GM20000 (cell line): Measurements from ENCODE around the gene DPYSL3.
"Not testable (repeated sequence)": the region's sequence is repeated elsewhere in the genome, so short reads cannot be mapped to it uniquely, and the experiment has no call there.

Experiments used
- DNase-seq: peaks from one replicate; pipeline ENCODE4 v3.0.0; 2012; ENCODE audit warnings: low spot score
- CTCF ChIP-seq: IDR thresholded peaks from 2 replicates; pipeline ENCODE4 v1.5.1; 2012; ENCODE audit warnings: mild to moderate bottlenecking, control low read depth; ENCODE audit errors: extremely low read depth, missing control alignments

Gene DPYSL3

GRCh38 chr5:147375151-147375550, 134.7 kb downstream of the DPYSL3 start:
- TF ChIP-seq CTCF = no peak
- DNase-seq = no peak

- no peak for TF ChIP-seq CTCF
- no peak for DNase-seq
Observed at GRCh38 chr5:147373328-147373727, 136.5 kb downstream of the DPYSL3 start.

- TF ChIP-seq CTCF = no peak
- no peak for DNase-seq
Observed at GRCh38 chr5:147372191-147372590, 137.7 kb downstream of the DPYSL3 start.

GRCh38 chr5:147371290-147371689, 138.6 kb downstream of the DPYSL3 start:
- TF ChIP-seq CTCF = no peak
- no peak for DNase-seq

DNA sequence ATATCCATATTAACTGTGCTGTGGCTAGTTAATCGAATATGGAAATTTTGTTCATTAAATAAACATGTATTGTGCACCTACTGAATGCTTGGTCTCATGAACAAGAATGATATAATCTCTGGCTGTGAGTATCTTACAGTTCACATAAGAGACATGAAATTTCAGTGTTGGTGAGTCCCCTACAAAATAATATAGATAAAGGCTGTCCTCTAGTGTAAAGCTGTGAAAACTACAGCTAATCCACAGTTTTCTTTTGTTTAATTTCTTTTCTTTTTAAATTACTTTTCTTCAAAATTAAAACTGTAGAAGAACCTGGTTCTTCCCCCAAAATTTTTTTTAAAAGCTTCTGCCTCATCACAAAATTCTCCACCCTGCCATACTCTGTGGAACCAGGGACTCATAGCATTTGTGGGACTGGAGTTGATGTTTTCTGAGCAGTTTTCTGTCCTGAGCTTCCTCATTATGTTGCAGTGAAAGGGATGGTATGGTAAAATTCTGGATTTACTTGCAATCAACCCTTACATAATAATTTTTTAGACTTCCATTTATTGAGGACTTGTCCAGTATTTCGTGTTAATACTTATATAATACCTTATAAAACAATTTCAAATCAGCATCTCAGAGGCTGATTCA, 140.0 kb downstream of the DPYSL3 start:
- no peak for DNase-seq

DNA sequence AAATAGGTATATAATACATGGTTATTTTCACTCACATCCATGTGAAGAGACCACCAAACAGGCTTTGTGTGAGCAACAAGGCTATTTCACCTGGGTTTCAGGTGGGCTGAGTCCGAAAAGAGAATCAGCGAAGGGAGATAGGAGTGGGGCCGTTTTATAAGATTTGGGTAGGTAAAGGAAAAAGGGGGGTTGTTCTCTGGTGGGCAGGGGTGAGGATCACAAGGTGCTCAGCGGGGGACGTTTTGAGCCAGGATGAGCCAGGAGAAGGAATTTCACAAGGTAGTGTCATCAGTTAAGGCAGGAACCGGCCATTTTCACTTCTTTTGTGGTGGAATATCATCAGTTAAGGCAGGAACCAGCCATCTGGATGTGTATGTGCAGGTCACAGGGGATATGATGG, 142.5 kb downstream of the DPYSL3 start:
- DNase-seq = not testable (repeated sequence)

More for the DNA sequence above, 140.0 kb downstream of the DPYSL3 start:
- TF ChIP-seq CTCF = no peak

DNA sequence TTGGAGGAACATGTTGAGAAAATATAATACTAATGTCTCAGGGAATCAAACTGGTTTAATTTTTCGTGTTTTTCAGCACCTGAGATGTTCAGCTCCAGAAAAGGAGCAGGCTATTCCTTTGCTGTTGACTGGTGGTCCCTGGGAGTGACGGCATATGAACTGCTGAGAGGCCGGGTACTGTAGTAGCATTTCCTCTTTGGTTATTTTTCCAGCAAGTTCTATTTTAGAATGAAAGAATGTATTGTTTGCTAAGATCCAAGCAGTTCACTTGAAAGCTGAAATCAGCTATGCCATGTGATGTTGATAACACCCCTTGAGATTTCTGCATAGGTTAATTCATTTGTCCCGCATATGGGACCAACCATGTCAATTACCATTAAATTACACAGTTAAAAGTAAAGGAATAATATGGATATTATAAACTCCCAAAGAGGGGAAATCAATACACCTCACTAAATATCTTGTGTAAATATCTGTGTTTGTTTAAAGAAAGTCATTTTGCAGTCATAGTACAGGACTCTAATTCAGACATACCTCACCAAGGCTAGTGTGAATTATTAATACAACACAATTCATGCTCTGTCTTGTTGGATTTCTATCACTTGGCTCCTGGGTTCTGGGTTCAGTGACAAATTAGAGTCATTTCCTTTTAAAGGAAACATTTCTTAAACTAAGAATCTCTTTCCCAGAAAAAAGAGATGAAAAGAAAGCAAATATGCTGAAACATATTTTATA, 148.3 kb downstream of the DPYSL3 start:
- no peak for DNase-seq
- no peak for TF ChIP-seq CTCF

DNA sequence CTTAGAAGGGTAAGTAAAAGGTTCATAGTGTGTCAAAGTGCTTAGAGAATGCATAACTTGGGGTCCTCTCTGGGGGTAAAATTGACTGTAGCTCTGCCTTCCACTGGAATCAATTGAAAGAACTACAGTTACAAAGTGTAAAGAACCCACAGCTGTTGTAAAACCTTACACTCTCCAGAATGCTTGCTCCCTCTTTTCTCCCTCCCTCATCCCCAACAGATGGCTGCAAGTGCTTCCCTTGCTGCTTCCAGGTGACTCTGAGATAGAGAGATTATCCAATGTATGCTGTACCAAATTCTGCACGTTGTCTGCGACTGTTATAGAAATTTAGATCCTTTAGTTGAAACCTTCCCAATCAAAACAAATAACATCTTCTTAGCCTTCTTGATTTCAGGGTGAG, 149.1 kb downstream of the DPYSL3 start:
- TF ChIP-seq CTCF = no peak

More for the DNA sequence above, 149.1 kb downstream of the DPYSL3 start:
- no peak for DNase-seq
